Activated CD4-positive, alpha-beta T cell treated with anti-CD3 and anti-CD28 coated beads for 24 hours (primary cell): ENCODE results near the gene PHAF1.

ENCODE experiments used
- DNase-seq, 2 donors: peaks; one replicate each; pipeline ENCODE4 v3.0.0-alpha.2; 2020; ENCODE audit warnings: low read depth in 2 of 2

The PHAF1 gene

GRCh38 chr16:67195676-67196075, 85.9 kb downstream of the PHAF1 start:
- DNase-seq, result no peak

GRCh38 chr16:67196881-67197280, 87.1 kb downstream of the PHAF1 start:
- DNase-seq, result no peak

GRCh38 chr16:67197704-67198103, 88.0 kb downstream of the PHAF1 start:
- no peak for DNase-seq
